GM18519 (cell line): ENCODE results near the gene SRPRB.

Experiments
- ATAC-seq: cut with Tn5 transposase; IDR thresholded peaks from one replicate; pipeline ENCODE4 v1.9.1; 2021; ENCODE audit warnings: mild to moderate bottlenecking, moderate library complexity; ENCODE audit not compliant: unreplicated experiment, low FRiP score

The SRPRB gene

GRCh38 chr3:133825969-133826727 is 20.5 kb downstream of the SRPRB start:
- ATAC-seq: no peak

- ATAC-seq: no peak
Observed at GRCh38 chr3:133827136-133827535, 21.5 kb downstream of the SRPRB start.

- no peak for ATAC-seq
Observed at GRCh38 chr3:133827684-133828083, 22.1 kb downstream of the SRPRB start.

GRCh38 chr3:133828576-133829309 is 23.1 kb downstream of the SRPRB start:
- no peak for ATAC-seq

- ATAC-seq: no peak
Observed at GRCh38 chr3:133829310-133829707, 23.7 kb downstream of the SRPRB start.

GRCh38 chr3:133830071-133830470 is 24.5 kb downstream of the SRPRB start:
- no peak for ATAC-seq

GRCh38 chr3:133831966-133832801 is 26.6 kb downstream of the SRPRB start:
- ATAC-seq: no peak

- ATAC-seq: no peak
Observed at GRCh38 chr3:133832802-133833144, 27.2 kb downstream of the SRPRB start.

GRCh38 chr3:133833267-133833666 is 27.7 kb downstream of the SRPRB start:
- ATAC-seq: no peak

- ATAC-seq: no peak
Observed at GRCh38 chr3:133833880-133834620, 28.4 kb downstream of the SRPRB start.

- no peak for ATAC-seq
Observed at GRCh38 chr3:133834621-133835417, 29.2 kb downstream of the SRPRB start.

GRCh38 chr3:133835418-133835743 is 29.8 kb downstream of the SRPRB start:
- ATAC-seq: no peak

- no peak for ATAC-seq
Observed at GRCh38 chr3:133835961-133836360, 30.3 kb downstream of the SRPRB start.

GRCh38 chr3:133836497-133837158 is 31.0 kb downstream of the SRPRB start:
- ATAC-seq: no peak

- ATAC-seq: no peak
Observed at GRCh38 chr3:133837487-133838295, 32.1 kb downstream of the SRPRB start.

GRCh38 chr3:133838296-133838789 is 32.7 kb downstream of the SRPRB start:
- no peak for ATAC-seq

- no peak for ATAC-seq
Observed at GRCh38 chr3:133838916-133839800, 33.5 kb downstream of the SRPRB start.
